Muscle layer of colon (tissue), 2 donors: ENCODE measurements around the gene TIPRL.

Experiments used
- H3K27ac ChIP-seq: one replicate; pipeline ENCODE4 v1.7.0; 2013; ENCODE audit warnings: low read depth, mild to moderate bottlenecking, low read length, moderate library complexity
- H3K27me3 ChIP-seq, 2 donors: one replicate each; pipeline ENCODE4 v1.7.0; 2013; ENCODE audit warnings: low read length in 2 of 2, mild to moderate bottlenecking in 2 of 2; ENCODE audit not compliant: insufficient read depth in 2 of 2, control insufficient read depth in 1 of 2
- H3K36me3 ChIP-seq: one replicate; pipeline ENCODE4 v1.7.0; 2013; ENCODE audit warnings: mild to moderate bottlenecking, low read length; ENCODE audit not compliant: insufficient read depth
- H3K4me1 ChIP-seq: one replicate; pipeline ENCODE4 v1.7.0; 2013; ENCODE audit warnings: mild to moderate bottlenecking, low read length; ENCODE audit not compliant: insufficient read depth
- H3K4me3 ChIP-seq, 2 donors: one replicate each; pipeline ENCODE4 v1.7.0; 2013; ENCODE audit warnings: low read length in 2 of 2, low read depth in 1 of 2, mild to moderate bottlenecking in 1 of 2, moderate library complexity in 1 of 2
- H3K9ac ChIP-seq: one replicate; pipeline ENCODE4 v1.7.0; 2013; ENCODE audit warnings: low read length
- H3K9me3 ChIP-seq: one replicate; pipeline ENCODE4 v1.7.0; 2013; ENCODE audit warnings: mild to moderate bottlenecking, low read length
- donor health status: abdominal sarcoma.
- donor health status: Adenocarcinoma of cecum.

Gene TIPRL

DNA sequence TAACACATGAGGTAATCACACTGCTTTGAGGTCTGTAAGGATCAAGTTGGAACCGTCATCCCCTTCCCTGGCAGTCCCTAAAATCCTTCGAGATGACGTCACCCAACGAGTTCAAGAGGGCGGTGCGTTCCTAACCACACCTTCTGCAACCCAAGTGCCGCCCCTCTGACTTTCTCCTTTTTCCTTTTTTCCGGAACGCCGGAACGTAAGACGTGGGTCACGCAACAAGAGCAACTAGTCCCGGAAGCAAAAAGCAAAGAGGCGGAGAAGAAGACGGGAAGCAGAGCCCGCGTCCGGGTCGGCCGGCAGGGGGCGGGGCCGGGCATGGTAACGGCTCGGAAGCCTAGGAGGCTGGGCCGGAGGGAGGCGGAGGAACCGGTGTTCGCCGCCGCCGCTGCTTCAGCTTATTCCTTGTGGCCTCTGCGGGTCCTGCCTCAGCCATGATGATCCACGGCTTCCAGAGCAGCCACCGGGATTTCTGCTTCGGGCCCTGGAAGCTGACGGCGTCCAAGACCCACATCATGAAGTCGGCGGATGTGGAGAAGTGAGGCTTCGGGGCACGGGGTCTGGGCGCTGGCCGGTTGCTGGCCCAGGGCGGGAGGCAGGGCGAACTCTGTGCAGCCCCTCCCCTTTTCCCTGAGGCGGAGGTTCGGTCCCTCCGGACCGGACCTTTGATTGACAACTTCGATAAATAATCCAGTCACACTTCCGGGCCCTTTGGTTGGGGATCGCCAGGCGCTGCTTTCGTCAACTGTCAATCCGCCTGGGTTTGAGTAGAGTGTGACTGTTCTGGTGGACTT is at the start of gene TIPRL:
Gene TIPRL, plus strand, starts transcription at position 325 of the 800 bp plus-strand sequence. Its CDS starts 116 bp downstream, at position 441.
- peaks cover 9% of the 10 kb centered on the region for H3K4me1 ChIP-seq
- H3K9me3 ChIP-seq: no peaks in the 10 kb centered on the region

DNA sequence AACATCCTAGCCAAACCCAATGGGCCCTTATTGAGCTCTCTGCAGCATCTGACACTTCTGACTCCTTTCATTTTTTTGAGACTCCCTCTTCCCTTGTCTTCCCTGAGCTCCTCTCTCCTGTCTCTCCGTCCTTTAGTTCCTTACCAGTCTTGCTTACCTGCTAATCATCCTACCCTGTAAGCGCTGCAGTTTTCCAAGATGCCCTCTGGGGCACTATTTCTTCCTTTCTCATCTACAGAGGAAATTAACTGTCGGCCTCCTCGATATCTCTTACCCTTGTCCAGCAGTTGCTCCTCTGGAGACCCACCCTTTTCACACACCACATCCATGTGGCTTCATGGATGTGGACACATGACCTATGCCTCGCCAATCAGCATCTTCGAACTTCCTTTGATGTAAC is 48.8 kb upstream of the TIPRL start:
- Histone ChIP-seq H3K27ac (no peak overlapping the region), H3K27me3 (no peaks in the 10 kb centered on the region), H3K36me3 (no peaks in the 10 kb centered on the region), H3K4me3 (no peak overlapping the region), H3K4me1 (peaks cover 3% of the 10 kb centered on the region), H3K9me3 (no peaks in the 10 kb centered on the region), H3K9ac (no peak overlapping the region)

More for the DNA sequence above, at the start of gene TIPRL:
- no peaks in the 10 kb centered on the region for H3K36me3 ChIP-seq
- H3K27ac ChIP-seq: peak within 1 kb of the TSS; percentile 83
- H3K4me3 ChIP-seq: peak within 1 kb of the TSS; percentile 85 to 97
- no peaks in the 10 kb centered on the region for H3K27me3 ChIP-seq
- peak within 1 kb of the TSS; percentile 91 for H3K9ac ChIP-seq

DNA sequence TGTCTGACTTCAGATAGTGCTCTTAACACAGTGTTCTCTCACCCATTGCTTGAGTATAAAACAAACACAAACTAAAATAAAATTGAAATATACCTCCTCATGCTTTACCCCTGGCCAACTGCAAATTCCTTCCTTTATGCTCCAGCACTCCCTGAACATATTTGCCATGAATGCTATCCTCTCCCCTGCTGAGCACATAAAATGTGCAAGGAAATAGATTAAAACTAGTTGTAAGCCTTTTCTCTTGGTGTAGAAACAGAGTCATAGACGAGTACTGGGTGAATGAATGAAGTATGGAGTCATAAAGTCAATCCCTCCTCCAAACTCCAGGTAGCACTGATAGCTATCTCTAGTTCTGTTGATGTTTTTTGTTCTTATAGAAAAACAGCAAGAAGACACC is 44.6 kb upstream of the TIPRL start:
- no peak overlapping the region for H3K9ac ChIP-seq
- no peak overlapping the region for H3K27ac ChIP-seq
- H3K9me3 ChIP-seq: no peaks in the 10 kb centered on the region
- peaks cover 17% of the 10 kb centered on the region for H3K4me1 ChIP-seq
- no peaks in the 10 kb centered on the region for H3K27me3 ChIP-seq
- H3K4me3 ChIP-seq: no peak overlapping the region
- no peaks in the 10 kb centered on the region for H3K36me3 ChIP-seq

DNA sequence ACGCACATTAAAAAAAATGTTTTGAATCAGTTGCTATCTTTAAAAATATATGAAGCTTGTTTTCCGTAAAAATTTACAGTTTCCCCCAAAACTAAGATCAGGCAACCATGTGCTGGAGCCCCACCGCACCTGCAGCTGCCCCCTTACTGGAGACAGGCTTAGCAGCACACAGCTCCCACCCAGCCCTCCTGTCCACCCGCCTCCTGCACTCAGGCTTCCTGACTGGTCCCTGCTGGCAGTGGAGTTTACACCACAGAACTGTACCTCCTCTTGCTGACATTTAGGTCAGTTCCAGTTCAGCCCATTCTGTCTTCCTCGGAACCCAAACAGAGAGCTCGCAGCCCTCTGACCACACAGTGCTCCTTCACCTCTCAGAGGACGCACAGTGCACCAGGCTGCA is 44.1 kb upstream of the TIPRL start:
- no peak overlapping the region for H3K9ac ChIP-seq
- no peaks in the 10 kb centered on the region for H3K27me3 ChIP-seq
- peaks cover 17% of the 10 kb centered on the region for H3K4me1 ChIP-seq
- H3K36me3 ChIP-seq: no peaks in the 10 kb centered on the region
- no peak overlapping the region for H3K27ac ChIP-seq
- H3K4me3 ChIP-seq: peak overlapping the region in 1 of 2 donors; percentile 51
- H3K9me3 ChIP-seq: no peaks in the 10 kb centered on the region

DNA sequence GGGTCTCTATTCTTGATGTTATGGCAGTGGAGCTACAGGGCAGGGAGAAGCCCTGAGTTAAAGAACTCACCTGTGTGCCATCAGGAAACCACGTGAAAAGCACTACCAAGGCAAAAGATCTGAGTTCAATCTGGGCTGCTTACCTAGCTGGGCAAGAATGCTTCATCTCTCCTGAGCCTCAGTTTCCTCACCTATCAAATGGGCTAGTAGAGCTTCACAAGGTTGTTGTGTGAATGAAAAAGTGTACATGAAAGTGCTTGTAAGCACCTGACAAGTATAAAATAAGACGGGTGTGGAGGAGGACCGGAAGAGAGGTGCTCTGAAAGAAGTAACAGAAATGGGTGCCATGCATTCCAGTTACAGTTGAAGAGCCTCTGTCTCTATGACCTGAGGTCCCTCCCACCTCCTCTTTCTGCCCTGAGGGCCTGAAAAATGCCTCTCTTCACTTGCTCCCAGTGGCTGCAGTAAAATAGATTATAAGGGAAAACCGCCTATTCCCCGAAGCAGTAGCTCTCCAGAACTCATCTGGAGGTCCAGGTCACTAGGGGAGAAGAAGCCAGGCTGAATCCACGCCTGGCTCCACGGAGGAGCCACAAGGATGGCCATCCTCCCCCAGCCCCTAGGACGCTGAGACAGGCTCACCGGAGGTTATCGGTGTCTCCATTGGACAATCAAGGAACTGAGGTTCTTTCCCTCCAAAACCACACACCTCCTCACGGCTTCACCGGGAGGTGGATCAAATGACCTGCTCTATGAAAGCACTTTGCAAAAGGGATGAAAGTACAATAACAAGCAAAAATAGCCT is 43.4 kb upstream of the TIPRL start:
- Histone ChIP-seq H3K27me3 (no peaks in the 10 kb centered on the region), H3K9ac (peak overlapping the region; percentile 5), H3K4me1 (peaks cover 17% of the 10 kb centered on the region), H3K27ac (peak overlapping the region; percentile 53), H3K36me3 (no peaks in the 10 kb centered on the region), H3K4me3 (peak overlapping the region; percentile 51 to 60), H3K9me3 (no peaks in the 10 kb centered on the region)

DNA sequence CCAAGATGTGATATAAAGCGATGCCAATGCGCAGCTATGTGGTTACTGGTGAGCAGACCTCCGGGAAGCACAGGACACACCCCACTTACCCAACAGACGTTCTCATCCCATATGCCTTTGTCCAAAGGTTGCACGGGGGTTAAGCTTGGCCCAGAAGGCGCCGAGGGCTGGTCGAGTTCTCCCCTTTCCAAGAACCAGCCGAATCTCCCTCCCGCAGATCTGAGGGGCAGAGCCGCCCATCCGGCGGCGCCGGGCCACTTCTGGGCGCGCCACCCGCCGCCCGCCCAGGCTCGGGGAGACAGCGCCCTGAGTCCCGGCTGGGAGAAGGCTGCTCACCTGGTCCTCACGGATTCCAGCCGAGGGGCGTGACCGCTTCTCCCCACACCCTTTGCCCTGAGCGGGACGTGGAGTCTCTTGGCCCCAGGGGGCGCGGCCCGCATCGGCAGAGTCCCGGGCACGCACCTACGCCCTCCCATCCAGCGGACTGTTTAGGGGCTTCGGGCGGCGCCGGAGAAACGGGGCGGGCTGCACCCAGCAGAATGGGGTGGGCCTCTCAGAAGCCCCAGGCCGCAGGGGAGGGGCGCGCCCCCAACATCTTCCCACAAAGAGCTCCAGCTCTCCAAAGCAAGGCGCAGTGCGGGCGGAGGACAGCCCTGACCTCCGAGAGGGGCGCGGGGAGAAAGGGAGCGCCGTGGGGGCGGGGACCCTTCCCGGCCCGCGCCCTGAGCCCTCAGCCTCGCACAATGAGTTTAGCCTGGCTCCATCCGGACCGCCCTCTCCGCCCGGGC is 42.6 kb upstream of the TIPRL start:
- H3K9ac ChIP-seq: peak overlapping the region; percentile 5
- peaks cover 17% of the 10 kb centered on the region for H3K4me1 ChIP-seq
- no peaks in the 10 kb centered on the region for H3K9me3 ChIP-seq
- peak overlapping the region; percentile 51 to 60 for H3K4me3 ChIP-seq
- no peaks in the 10 kb centered on the region for H3K27me3 ChIP-seq
- peak overlapping the region; percentile 53 for H3K27ac ChIP-seq
- no peaks in the 10 kb centered on the region for H3K36me3 ChIP-seq

DNA sequence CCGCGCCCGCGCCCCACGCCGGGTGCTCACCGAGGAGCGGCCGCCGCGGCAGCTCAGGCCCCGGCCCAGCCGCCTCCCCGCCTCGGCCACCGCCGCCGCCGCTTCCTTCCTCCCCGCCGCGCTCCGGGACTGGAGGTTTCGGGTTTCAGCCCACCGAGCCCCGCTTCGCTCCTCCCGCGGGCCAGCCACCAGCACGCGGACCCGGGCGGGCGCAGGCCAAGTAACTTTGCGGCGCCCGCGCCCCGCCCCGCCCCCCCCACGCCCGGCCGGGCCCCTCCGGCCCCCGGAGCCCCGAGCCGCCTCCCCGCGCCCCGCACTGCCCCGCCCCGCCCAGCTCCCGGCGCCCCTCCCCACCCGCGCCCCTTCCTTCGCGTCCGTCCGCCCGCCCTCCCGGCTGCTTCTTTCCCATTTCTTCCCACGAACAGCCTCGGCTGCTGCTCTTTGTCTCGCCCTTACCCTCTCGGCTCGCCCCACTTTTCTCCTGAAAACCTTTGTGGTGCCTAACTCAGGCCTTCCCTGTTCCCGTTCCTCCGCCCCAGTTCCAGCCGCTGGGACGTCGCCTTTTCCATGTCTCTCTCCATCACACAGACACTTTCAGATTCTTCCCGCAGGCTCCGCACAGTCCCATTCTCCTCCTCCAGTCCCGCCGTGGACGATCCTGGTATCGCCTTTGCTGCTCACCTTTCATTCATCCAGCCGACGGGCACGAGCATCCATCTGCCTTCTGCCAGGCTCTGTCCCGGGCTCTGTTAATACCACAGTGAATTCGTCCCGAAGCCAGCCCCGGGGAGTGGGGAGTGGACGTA is 41.9 kb upstream of the TIPRL start, which contains the start of gene GPR161:
Gene GPR161, minus strand, starts transcription at position 222 of the 806 bp plus-strand sequence. CDS start 32,080 bp downstream, outside the sequence.
- Histone ChIP-seq H3K4me1 (peaks cover 17% of the 10 kb centered on the region), H3K36me3 (no peaks in the 10 kb centered on the region), H3K9me3 (no peaks in the 10 kb centered on the region), H3K27me3 (no peaks in the 10 kb centered on the region), H3K27ac (peak within 1 kb of the TSS; percentile 68), H3K4me3 (peak within 1 kb of the TSS; percentile 84 to 91), H3K9ac (peak within 1 kb of the TSS; percentile 67)

DNA sequence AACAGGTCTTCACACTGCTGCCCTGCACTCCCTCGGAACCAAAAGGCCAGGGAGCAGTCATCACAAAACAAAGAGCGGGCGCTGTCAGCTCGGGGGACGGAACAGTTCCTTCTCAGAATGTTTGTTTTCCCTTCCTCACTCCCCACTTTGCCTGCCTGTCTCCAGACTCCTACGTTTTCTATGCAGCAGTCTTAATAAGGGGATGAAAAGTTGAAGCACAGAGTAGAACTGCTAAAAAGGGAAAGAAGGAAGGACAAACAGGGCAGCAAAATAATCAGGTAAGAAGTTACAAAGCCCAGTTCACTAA is 41.3 kb upstream of the TIPRL start:
- Histone ChIP-seq H3K9me3 (no peaks in the 10 kb centered on the region), H3K27me3 (no peaks in the 10 kb centered on the region), H3K36me3 (no peaks in the 10 kb centered on the region), H3K4me1 (peaks cover 17% of the 10 kb centered on the region), H3K4me3 (peak overlapping the region; percentile 84 to 91), H3K9ac (peak overlapping the region; percentile 67), H3K27ac (peak overlapping the region; percentile 68)

DNA sequence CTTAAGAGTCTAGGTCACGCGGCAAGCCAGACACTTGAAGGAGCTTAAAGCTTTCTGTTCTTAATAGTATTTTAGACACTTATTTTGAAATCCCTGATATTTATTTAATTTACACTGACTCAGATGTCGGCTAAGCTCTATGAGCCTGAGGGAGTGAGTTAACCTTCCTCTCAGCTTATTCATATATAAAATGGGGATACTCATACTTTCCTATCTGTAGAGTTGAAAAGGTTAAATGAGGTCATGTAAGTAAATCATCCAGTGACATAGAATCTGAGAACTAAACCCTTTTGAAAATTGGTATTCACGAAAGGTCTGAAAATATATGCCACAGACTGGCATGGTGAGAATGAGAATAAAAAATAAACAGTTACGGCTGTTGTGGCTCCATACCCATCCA is 40.6 kb upstream of the TIPRL start:
- peaks cover 17% of the 10 kb centered on the region for H3K4me1 ChIP-seq
- no peak overlapping the region for H3K27ac ChIP-seq
- no peak overlapping the region for H3K4me3 ChIP-seq
- no peak overlapping the region for H3K9ac ChIP-seq
- no peaks in the 10 kb centered on the region for H3K36me3 ChIP-seq
- H3K9me3 ChIP-seq: no peaks in the 10 kb centered on the region
- H3K27me3 ChIP-seq: no peaks in the 10 kb centered on the region

DNA sequence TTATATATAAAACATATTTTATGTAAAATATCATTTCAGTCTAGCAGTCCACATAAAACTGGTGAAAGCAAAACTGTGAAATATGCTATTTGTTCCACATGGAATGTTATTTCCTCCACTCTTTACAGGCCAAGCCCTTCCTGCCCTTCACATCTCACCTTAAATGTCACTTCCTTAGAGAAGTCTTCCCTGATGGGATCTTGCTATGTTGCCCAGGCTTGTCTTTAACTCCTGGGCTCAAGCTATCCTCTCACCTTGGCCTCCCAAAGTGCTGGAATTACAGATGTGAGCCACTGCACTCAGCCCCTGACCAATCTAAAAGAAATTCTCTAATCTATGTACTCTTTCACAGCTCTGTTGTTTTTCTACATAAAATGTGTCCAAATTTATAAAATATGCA is 39.7 kb upstream of the TIPRL start:
- no peak overlapping the region for H3K27ac ChIP-seq

More for the DNA sequence above, 39.7 kb upstream of the TIPRL start:
- Histone ChIP-seq H3K4me3 (no peak overlapping the region), H3K27me3 (no peaks in the 10 kb centered on the region), H3K4me1 (peaks cover 17% of the 10 kb centered on the region), H3K9me3 (no peaks in the 10 kb centered on the region), H3K9ac (no peak overlapping the region), H3K36me3 (no peaks in the 10 kb centered on the region)
